DND-41 (cell line): ENCODE data around the gene TBC1D5.

Experiments
- CTCF ChIP-seq: IDR thresholded peaks from 2 replicates; pipeline ENCODE4 v1.5.1; 2012; ENCODE audit warnings: borderline replicate concordance, low read length, moderate library complexity, mild to moderate bottlenecking; ENCODE audit not compliant: poor library complexity, severe bottlenecking; ENCODE audit errors: extremely low read depth
- EZH2 ChIP-seq: IDR thresholded peaks from 3 replicates; pipeline ENCODE4 v1.6.1; 2012; ENCODE audit warnings: borderline replicate concordance, low read depth, mild to moderate bottlenecking, moderate library complexity, low read length, inconsistent platforms; ENCODE audit not compliant: severe bottlenecking

- TF ChIP-seq CTCF = no peak
- TF ChIP-seq EZH2 = no peak
These were observed 86.7 kb downstream of the TBC1D5 start for GRCh38 chr3:17655743-17656142.
